IPS-18c (cell line): ENCODE measurements around the gene TGFBR2.
"Not testable (repeated sequence)": the region's sequence is repeated elsewhere in the genome, so short reads cannot be mapped to it uniquely, and the experiment has no call there.

Experiments
- H3K4me3 ChIP-seq: 2 replicates; pipeline ENCODE4 v1.7.0; 2013; ENCODE audit warnings: low read depth, mild to moderate bottlenecking, low read length, moderate library complexity; ENCODE audit not compliant: insufficient read depth
- H3K9me3 ChIP-seq: one replicate; pipeline ENCODE4 v1.6.1; 2013; ENCODE audit warnings: mild to moderate bottlenecking, low read length, moderate library complexity; ENCODE audit not compliant: control insufficient read depth, insufficient read depth

Gene TGFBR2

GRCh38 chr3:30659270-30660130, 53.1 kb downstream of the TGFBR2 start:
- H3K9me3 ChIP-seq, result no peaks in the 10 kb centered on the region

DNA sequence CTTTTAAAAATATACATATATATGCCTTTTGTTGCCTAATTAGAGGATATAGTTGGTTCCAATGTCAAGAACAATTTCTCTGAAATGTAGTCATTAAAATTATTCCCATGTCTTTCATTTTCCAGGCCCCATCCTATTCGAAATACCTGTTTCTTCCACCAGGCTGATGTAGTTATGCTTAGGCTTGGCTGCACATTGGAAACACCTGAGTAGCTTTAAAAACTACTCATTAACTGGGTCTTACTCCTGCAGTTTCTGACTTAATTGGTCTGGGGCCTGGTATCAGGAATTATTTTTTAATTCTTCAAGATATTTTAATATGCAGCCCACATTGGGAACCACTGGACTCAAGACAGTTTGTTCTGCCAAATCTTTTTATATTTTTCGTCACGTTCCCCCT, 53.7 kb downstream of the TGFBR2 start:
- H3K4me3 ChIP-seq, result no peak overlapping the region
- no peaks in the 10 kb centered on the region for H3K9me3 ChIP-seq

More at GRCh38 chr3:30659270-30660130, 53.1 kb downstream of the TGFBR2 start:
- H3K4me3 ChIP-seq, result no peak overlapping the region; the same call in 1 of the 2 replicates

- H3K4me3 ChIP-seq, result no peak overlapping the region
- no peaks in the 10 kb centered on the region for H3K9me3 ChIP-seq
Observed at GRCh38 chr3:30660656-30661055, 54.3 kb downstream of the TGFBR2 start.

DNA sequence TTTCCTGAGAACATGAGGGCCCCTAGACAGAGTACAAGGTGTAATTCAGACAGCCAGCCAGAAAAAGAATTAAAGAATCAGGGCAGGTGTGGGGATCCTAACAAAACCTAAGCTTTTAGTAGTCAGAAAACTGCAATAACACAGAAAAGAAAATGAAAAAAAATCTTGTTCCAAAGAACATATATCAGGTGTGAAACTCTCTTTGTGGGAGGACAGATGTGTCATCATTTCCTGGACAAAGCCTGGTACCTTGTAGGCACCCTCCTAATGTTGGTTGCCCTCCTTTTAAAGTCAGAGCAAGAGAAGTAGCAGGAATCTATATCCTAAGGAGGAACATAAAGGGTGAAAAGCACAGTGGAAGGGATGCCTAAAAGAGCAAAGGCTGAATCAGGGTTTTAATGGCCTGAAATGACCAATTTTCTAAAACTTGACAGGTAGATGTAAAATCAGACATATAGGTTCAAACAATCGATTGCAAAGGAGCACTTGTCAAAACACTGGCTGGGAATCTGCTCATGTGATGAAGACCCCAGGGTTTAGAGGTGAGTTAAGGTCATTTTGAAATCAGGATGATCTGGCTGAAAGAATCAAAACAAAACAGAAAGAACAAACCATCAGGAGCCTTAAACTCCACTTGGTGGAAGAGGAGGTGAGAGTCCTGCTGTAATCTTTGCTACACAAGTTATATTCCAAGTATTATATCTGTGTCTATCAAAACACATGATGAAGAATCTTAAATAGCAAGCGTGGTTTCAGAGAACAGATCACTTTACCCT, 54.9 kb downstream of the TGFBR2 start:
- no peaks in the 10 kb centered on the region for H3K9me3 ChIP-seq
- no peak overlapping the region for H3K4me3 ChIP-seq

DNA sequence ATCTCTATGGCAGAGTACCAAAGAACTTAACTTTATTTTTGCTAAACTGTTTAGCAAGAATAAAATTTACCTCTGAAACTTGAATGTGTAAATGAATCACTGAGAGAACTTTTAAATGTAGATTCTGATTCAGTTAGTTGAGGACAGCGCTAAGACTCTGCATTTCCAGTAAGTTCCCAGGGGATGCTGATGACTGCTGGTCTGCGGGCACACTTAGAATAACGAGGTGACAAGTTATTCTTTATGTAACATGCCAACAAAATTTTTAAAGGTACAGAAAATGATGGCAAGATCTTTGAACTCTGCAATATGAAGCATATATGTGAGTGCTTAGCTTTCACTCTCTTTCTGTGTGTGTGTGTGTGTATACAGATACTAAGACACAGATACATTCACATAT, 56.4 kb downstream of the TGFBR2 start:
- H3K4me3 ChIP-seq, result no peak overlapping the region
- H3K9me3 ChIP-seq, result no peaks in the 10 kb centered on the region

DNA sequence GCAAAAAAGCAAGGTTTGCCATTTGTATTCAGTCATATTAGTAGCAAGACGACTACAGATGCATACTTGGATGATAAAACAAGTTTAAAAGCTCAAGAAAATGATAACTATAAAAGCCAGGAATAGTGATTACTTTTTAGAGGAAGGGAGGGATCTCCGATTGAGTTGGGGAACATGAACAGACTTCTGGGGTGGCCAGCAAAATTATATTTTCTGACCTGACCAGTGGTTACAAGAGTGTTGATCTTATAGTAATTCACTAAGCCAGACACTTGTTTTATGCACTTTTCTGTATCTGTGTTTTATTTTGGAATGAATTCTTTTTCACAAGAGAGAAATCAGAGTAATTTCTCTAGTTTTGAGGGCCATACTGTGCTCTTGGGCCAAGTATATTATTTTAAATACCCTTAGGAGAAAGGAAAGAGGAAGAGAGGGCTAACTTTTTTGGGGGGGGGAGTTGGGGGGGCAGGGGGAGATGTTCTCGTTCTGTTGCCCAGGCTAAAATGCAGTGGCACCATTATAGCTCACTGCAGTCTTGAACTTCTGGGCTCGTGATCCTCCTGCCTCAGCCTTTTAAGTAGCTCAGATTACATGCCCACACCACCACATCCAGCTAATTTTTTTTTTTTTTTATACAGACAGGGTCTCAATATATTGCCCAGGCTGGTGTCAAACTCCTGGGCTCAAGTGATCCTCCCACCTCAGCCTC, 57.3 kb downstream of the TGFBR2 start:
- Histone ChIP-seq H3K9me3 (no peaks in the 10 kb centered on the region), H3K4me3 (no peak overlapping the region)

GRCh38 chr3:30664459-30664858, 58.1 kb downstream of the TGFBR2 start:
- Histone ChIP-seq H3K4me3 (no peak overlapping the region), H3K9me3 (no peaks in the 10 kb centered on the region)

DNA sequence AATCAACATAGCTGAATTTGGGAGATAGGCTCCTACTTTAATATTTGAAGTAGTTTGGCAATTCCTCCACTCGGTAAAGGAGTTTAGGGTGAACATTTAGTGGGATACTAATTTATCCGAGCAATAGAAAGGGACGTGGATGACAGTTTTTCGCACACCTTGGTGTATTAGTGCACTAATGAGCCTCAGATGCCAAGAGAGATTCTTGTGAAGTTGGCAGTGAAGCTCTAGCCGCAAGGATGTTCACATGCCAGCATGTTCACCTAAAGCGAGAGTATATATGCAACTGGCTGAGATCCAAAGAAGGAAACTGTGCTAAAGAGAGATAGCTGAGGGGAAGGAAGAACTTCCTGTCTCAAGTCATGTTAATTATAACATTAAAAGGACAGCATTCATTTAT, 58.5 kb downstream of the TGFBR2 start:
- Histone ChIP-seq H3K4me3 (no peak overlapping the region), H3K9me3 (no peaks in the 10 kb centered on the region)

GRCh38 chr3:30665539-30665938, 59.1 kb downstream of the TGFBR2 start:
- Histone ChIP-seq H3K9me3 (no peaks in the 10 kb centered on the region), H3K4me3 (no peak overlapping the region)

- no peaks in the 10 kb centered on the region for H3K9me3 ChIP-seq
- no peak overlapping the region for H3K4me3 ChIP-seq
Observed at GRCh38 chr3:30666572-30667279, 60.3 kb downstream of the TGFBR2 start.

DNA sequence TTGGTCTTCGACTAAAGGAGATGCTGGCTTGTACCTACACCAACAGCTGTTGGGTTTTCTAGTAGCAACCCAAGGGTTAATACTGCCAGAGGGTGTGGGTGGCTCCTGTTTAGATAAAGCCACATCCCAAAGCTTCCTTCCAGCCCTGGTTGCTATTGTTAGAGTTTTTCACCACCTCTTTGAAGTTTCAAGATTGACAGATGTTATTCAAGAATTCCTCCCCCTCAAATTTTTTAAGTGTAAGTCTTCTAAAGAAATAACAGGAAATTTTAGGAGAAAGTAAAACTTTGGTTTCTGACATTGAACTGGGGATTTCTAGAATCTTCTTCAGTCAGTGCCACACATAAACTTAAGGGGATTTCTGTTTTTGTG, 60.9 kb downstream of the TGFBR2 start:
- H3K4me3 ChIP-seq, result no peak overlapping the region

DNA sequence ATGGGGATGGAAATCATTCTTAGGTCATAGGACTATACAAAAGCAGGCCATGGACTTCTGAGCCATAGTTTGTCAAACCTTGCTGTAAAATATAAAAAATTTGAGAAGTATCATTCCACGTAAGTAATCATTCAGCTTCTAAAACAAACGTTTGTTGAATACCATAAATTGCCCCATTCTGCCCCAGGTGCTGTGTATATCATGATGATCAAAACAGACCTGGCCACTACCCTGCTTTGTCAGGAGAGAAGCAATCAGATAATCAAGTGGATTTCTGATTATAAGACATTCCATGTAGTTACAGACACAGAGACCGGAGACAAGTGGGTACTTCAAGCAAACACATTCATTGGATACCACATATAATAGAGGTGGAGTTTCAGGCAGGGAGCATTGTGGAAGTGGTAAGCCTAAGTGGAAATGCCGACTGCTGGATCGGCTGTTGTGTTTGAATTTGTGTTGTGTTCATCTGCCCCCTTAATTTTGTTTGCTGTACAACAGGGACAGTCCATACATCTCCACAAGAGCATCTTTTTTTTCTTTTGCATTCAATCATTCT, 61.7 kb downstream of the TGFBR2 start:
- Histone ChIP-seq H3K9me3 (no peaks in the 10 kb centered on the region), H3K4me3 (no peak overlapping the region)

More for the DNA sequence above, 60.9 kb downstream of the TGFBR2 start:
- H3K9me3 ChIP-seq, result no peaks in the 10 kb centered on the region

GRCh38 chr3:30669360-30669934, 63.0 kb downstream of the TGFBR2 start:
- H3K9me3 ChIP-seq, H3K4me3 ChIP-seq: not testable (repeated sequence)

- H3K9me3 ChIP-seq, result no peaks in the 10 kb centered on the region
- H3K4me3 ChIP-seq, result no peak overlapping the region
Observed at GRCh38 chr3:30670292-30670691, 63.9 kb downstream of the TGFBR2 start.

DNA sequence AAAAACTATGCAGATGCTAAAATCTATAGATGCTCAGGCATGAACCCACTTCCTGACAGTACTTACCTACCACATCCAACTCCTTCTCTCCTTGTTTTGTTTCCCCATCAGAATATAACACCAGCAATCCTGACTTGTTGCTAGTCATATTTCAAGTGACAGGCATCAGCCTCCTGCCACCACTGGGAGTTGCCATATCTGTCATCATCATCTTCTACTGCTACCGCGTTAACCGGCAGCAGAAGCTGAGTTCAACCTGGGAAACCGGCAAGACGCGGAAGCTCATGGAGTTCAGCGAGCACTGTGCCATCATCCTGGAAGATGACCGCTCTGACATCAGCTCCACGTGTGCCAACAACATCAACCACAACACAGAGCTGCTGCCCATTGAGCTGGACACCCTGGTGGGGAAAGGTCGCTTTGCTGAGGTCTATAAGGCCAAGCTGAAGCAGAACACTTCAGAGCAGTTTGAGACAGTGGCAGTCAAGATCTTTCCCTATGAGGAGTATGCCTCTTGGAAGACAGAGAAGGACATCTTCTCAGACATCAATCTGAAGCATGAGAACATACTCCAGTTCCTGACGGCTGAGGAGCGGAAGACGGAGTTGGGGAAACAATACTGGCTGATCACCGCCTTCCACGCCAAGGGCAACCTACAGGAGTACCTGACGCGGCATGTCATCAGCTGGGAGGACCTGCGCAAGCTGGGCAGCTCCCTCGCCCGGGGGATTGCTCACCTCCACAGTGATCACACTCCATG, 65.3 kb downstream of the TGFBR2 start:
- no peaks in the 10 kb centered on the region for H3K9me3 ChIP-seq
- no peak overlapping the region for H3K4me3 ChIP-seq

- Histone ChIP-seq H3K9me3 (no peaks in the 10 kb centered on the region), H3K4me3 (no peak overlapping the region)
Observed at GRCh38 chr3:30672287-30672735, 65.9 kb downstream of the TGFBR2 start.
